Uterus (tissue), 2 donors: ENCODE data around the gene PRKX.

Source experiments
- CTCF ChIP-seq, 4 experiments: fragments of 200-600 bp in 2 of 4; fragments of 450-650 bp in 2 of 4; sonication (generic) in 2 of 4; IDR thresholded peaks; one replicate each; pipeline ENCODE4 v1.5.1; 2016 to 2019; ENCODE audit warnings: antibody characterized with exemption in 4 of 4, mild to moderate bottlenecking in 2 of 4, moderate library complexity in 1 of 4
- POLR2A ChIP-seq, 2 donors: fragments of 450-650 bp; IDR thresholded peaks; one replicate each; pipeline ENCODE4 v1.6.1; 2016; ENCODE audit warnings: antibody characterized with exemption in 2 of 2, mild to moderate bottlenecking in 1 of 2, moderate library complexity in 1 of 2

- TF ChIP-seq POLR2A (IDR thresholded peaks at IDR 0.05) (no peak), CTCF (IDR thresholded peaks at IDR 0.05) (no peak)
These were observed 30.5 kb upstream of the PRKX start for GRCh38 chrX:3743801-3744439.
